Activated CD4-positive, alpha-beta T cell treated with anti-CD3 and anti-CD28 coated beads, Interleukin-10, Interleukin-2, amounts not matched to agents 100 ng/mL and 50 ng/mL, durations not matched to agents 16 hours and 8 hours (primary cell): ENCODE measurements around the gene SLAMF8.
A peak's percentile ranks its signal among the peaks of the same experiment; 100 is the strongest.

ENCODE experiments used
- DNase-seq: peaks from one replicate; pipeline ENCODE4 v3.0.0-alpha.2; 2020

SLAMF8 gene

DNA sequence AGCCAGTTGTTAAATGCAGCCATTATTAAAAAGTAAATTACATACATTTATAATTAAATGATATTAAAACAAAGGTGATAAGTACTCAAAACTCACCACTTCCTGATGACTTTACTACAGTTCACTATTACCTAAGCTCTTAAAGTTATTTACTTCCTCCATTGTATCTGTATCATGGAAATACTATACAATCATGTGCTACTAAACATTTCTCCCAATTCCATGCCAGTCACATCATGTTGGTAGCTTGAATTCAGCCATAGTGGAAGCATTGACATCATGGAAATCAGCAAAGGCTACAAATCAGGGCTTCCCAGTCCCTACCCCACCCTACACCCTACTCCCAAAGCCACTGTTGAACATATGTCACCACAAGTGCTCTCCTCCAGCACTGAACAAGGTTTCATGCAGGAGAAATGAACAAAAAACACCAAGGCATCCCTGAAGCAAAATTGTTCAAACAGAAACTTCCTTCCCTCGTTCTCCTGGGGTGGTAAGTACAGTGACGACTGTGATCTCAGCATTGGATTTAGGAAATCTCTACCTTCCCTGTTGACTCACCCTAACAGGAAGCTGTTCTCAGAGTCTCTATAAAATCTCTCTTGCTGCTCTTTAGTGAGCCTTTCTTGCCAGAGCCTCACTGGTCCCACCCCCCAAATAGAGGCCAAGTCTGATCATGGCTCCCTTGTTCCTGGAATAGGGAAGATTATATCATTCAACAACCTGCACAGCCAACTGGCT, 23.1 kb downstream of the SLAMF8 start:
- DNase-seq, result no peak

DNA sequence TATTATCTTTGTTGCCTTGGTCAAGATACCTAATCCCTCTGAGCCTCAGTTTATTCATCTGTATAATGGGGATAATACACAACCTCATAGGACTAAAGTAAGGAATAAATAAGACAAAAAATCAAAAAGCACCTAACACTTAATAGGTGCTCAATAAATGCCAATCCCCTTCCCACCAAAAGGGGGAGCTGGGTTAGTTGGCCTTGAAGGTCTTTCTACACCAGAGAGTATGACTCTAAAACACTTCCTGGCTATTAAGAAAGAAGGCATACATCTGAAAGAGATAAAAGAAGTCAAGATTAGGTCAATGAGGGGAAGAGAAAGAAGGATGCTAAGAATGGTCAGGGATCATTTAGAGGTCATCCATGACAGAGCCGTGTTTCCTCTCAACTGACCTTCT, 24.7 kb downstream of the SLAMF8 start:
- peak; percentile 18 for DNase-seq

DNA sequence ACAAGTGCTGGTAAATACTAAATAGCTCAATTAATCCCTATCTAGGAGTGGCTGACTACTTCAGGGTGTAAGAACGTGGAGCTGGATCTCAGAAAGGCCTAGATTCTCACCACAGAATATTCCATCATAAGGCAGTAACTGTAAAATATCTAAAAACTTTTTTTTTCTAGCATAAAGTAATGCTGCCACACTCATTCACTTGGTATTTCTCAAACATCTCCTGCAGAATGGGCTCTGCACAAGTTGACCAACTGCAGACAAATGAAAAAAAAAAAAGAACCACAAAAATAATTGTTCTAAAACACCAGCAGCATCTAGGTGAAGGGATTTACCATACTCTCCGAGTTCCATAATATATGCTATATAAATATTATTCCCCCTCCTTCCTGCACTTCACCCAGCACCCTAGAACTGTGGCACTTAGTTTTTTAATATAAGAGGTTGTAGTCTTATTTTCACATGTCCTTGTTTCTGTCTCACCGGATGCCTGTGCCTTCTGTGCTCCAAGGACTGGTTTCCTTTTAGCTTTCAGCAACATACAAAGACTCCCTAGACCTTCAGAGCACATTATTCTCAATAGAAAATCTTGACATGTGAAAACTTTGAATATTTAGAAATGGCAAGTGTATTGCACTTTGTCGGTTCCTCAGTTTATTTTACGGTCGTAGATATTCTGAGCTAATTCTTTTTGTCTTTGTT, 26.9 kb downstream of the SLAMF8 start:
- DNase-seq, result no peak

DNA sequence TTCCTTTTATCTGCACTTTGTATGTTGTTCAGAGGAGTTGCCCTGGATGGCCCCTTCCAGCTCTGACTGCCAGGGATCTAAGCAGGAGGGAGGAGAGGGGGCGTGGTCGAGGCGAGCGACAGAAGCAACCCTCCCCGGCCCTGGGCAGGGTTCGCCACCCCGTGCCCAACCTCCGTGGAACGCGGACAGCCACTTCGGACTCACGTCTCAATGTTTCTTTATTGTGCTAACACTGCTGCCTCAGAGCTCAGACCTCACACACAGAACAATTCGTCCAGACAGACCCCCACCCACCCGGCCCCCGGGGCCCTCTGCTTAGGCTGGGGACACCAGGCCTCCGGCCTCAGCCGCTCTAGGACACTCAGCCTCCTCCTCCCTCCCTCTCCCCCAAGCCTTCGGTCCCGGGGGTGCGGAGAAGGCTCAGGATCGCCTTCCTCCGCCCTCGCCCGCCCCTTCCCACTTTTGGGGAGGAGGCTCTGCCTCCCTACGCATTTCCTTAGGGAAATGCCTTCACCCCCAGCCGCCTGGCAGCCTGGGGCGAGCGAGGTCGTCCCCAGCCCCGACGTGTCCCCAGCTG, 27.5 kb downstream of the SLAMF8 start:
- DNase-seq, result no peak

DNA sequence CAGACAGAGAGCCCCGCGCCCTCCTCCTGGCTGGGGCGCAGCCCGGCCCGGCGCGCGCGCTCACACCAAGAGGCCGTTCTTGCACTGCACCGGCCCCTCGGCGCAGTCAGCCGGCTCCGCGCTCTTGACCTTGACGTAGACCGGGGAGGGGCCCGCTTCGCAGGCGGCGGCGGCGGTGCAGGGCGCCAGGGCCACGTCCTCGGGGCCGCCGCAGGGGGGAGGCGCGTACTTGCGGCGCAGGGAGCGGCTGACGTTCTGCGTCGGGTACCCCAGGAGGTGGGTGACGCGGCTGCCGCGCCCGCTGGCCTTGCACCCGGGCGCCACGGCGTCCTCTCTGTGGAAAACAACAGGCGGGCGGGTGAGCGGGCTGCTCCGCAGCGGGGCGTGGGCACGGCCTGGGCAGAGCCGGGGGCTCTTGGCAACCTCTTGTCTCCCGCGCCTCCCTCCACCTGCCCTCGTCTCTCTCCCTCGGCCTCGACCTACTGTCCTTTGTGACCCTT, 28.1 kb downstream of the SLAMF8 start:
- DNase-seq, result peak; percentile 83

DNA sequence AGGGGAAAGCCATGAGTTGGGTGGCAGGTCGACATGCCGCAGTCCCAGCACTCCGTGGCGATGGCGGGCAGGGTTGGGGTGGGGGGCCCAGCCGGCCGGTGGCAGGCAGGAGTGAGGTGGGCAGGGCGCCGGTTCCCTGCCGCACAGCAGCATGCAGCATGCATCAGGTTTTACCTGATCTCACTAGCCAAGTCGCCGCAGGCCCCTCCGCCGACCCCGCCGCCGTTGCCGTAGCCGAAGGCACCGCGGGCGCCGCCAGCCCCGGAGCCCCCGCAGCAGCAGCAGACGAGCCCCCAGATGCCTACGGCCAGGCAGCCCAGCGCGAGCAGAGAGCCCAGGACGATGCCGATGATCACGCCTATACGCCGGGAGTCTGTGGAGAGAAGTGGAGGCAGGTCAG, 29.0 kb downstream of the SLAMF8 start:
- no peak for DNase-seq

DNA sequence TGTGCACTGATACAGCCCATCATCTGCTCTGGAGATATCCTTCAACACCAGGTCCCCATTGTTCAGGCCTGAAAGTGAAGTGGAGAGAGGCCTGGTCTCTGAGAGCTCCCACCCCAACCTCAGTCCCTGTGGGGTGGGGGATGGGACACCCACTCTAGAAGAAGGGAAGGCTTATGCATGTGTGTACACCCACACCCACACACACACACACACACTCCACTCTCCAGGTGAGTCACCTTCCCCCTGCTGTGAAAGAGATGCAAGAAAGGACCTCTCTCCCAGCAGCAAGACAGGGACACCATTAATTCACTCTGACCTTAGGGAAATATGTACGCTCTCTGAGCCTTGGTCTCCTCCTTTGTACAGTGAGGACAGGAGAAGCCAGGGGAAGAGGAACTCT, 29.9 kb downstream of the SLAMF8 start:
- no peak for DNase-seq

DNA sequence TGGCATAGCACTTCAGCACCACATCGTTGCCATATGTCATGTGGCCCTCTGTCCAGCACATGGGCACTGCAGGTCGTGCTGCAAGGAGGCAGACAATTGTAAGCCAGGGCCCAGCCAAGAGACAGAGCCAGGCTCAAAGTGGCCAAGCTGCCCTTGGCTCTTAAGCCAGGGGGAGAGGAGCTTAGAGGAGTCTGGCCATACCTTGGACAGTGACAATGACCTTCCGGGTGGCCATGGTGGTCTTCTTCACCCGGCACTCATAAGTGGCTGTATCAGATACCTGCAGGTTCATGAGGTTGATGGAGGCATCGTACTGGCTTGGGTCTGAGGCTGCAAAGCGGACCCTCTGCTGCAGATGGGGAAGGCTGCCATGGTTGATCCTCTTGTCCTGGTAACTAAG, 31.2 kb downstream of the SLAMF8 start:
- DNase-seq, result no peak

DNA sequence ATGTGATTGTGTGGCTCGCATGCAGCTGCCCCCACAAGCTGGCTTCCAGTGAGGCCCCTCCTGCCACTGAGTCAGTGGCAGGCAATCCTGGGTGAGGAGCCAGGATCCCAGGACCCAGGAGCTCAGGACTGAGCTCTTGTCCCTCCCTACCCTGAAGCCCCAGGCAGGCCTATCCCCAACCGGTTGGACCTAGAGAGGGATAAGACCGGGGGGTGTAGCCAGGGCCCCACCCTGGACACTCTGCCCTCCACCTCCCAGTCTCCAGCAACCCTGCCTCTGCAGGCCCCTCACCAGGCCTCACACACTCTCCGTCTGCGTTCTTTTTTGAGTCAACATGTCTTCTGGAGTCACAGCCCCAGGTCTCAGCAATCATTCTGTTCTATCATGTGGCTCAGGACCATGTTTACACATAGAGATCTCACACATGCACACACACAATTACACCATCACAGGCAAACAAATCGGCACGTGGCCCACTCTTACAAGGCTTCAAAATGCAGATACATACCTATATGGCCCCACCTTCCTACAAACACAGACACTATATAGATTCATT, 33.2 kb downstream of the SLAMF8 start:
- no peak for DNase-seq

DNA sequence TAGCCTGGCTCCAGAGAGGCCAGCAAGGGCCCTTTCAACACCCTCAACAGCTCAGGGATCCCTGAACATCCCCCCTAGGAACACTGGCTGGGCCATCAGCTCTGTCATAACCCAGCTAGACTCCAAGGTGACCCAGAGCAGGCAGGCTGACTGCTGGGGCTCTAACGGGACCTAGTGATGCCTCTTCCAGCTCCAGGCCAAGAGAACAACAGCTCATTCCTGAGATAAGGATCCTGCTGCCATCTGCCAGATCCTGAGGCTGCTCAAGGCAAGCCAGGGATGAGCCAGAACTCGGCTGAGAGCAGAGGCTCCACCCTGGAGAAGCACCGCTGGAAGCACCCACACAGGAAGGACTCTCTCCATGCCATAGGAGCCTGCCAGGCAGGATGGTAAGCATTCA, 33.8 kb downstream of the SLAMF8 start:
- DNase-seq, result no peak

DNA sequence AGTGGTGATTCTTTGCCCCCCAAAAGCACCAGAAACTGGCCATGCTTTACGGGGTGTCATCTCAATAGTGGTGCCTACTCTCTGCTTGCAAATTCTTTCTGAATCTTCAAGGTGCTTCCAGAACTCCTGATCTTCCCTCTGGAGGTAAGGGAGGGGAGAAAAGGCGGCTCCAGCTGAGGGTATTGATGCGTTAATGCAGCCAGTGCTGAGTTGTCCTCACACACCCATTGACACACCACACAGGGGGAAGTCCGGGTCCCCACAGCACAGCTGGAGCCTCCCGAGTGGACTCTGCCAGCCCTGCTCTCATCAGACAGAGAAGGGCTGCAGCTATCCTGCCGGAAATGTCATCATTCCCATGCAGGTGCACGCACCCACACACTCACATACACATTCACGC, 34.5 kb downstream of the SLAMF8 start:
- DNase-seq, result no peak

DNA sequence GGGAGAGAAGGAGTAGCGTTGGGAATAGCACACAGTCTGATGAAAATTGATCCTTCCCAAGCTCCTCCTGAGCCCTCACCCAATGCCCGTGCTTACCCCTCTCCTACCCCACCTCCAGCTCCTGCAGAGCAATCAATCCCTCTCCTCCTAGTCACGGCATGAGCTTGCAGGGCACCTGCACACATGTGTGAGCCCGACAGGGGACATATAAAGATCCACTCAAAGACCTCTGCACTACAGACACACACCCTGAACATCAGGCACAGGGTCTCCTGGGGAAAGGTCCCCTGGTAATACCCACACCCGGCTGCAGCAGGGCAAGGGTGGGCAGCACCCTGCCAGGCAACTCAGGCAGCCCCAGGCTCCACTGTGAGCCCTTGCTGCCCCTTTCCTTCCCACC, 35.4 kb downstream of the SLAMF8 start:
- DNase-seq, result no peak

DNA sequence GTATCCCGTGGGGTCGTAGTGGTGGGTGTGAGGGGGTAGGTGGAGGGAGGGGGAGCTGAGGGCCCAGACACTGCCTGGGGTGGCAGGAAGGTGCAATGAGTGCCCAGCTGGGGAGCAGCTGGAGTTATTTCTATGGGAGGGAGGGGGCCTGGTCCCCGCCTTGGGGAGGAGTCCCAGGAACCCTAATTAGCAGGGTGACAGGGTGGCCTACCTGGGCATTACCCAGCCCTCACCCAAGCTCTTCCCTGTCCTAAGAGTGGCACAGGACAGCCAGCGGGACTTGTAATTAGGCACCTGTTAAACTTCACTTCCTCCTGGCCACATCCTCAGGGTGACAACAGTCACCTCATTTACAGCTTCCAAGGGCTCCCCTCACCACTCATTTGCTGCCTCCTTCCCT, 35.9 kb downstream of the SLAMF8 start, which contains the start of gene VSIG8:
Gene VSIG8 (minus strand): TSS at position 101 of the 400 bp plus-strand sequence. CDS start 136 bp downstream, outside the sequence.
- no peak for DNase-seq

DNA sequence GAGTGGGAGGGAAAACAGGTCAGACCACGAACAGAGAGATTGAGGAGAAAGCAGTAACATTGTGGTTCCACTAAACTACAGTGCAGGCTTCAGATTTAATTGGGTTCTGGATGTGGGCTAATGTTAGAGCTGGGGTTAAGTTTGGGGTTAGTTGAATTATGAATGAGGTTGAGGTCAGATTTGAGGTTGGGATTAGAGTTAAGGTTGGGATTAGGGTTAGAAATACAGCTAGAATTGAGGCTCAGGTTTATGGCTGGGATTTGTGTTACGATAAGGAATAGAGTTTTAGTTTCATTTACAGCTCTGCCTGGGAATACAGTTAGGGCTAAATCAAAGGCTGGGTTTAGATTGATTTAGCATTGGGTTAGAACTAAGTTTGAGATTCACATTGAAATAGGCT, 37.6 kb downstream of the SLAMF8 start:
- no peak for DNase-seq

DNA sequence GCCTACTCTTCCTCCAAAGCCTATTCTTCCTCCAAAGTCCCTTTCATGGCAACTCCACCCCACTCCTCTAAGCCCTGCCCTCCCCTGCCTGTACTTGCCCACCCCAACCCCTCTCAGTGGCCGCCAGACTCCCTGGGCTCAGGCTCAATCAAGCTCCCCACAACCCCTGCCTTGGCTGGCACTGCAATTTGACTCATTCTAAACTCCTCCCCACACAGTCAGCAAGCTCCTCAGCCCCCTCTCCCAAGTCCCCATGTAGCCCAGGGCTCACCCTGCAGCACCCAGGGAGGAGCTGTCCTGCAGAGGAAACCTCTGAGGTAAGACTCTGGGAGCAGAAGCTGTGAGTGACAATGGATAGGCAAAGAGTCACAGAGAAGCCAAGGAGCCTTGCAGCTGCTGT, 39.4 kb downstream of the SLAMF8 start:
- no peak for DNase-seq

DNA sequence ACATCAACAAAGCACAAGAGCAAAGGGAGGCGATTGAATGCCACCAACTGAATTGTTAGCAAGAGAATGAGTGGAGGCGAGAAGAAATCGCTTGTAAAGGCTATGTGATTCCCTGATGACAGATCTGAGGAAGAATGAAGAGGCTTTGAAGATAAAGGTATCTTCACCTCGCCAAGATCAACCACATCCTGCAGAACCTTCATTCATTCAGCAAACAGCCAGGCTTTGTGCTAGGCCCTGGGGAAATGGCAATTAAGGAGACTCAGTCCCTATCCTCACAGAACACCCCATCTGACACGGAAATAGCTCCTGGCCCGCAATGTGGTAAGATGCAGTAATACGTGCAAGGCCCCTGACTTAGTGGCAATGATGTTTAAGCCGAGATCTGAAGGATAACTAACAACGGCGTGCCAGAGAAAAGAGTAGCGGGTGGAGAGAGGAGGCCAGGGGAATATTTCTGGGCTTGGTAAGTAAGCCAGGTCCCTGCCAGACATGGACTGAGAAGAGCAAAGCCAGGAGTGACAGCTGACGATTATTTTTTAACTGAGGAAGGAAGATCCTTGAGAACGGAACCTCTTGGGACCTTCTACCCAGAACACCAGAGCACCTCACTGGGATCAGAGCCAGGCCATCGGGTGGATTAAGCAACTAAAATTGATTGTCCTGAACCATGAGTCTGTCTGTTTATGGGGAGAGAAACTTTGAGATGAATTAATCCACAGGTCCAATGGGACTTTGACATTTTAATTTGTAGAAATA, 40.4 kb downstream of the SLAMF8 start:
- DNase-seq, result no peak

DNA sequence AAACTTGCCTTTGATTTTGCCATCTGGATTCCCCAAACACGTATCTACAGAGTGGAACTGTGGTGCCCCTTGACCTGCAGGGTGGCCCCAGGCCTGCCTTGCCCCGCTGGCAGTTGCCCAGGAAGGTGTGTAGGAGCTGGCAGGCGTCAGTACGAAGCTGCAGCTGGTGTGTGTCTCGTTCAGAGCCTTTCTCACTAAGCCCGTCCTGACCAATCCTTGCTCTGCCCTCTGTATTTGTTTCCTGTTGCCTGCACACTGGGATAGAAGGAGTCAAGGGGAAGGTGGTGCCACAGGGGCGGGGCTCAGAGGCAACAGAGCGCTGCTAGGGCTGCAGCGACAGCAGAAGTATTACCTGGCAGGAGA, 41.0 kb downstream of the SLAMF8 start:
- no peak for DNase-seq

DNA sequence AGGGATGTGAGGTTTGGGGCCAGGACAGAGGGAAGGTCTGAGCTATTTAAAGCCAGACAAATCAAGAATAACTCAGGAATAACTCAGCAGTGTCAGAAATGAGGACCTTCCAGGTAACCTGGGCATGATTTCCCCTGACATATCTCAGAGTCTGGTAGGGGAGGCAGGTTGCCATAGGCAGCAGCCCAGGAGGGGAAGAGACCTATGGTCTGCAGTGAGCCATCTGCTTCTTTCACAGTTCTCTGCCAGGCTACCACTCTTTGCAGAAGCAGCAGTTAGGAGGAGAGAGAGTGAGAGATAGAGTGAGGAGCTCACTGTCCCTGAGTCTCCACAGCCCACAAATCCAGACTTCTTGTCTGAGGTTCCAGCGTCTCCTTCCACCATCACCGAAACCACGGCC, 42.1 kb downstream of the SLAMF8 start:
- no peak for DNase-seq

DNA sequence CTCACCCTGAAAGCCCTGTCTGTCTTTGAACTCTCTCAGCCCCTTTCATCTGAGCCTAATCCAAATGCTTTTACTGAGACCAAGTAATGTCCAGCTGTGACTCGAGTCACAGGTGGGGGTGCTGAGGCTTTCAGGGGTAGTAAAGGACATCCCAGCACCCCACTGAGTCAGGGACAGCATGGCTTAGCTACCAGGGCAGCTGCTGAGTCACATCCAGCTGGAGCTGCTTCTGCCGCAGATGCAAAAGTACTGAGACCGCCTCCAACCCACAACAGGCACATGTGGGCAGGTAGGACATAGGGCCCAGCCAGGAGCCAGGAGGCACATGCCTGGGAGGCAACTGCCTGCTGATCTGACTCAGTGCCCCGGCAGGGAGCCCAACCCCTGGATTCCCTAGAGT, 42.5 kb downstream of the SLAMF8 start:
- peak; percentile 35 for DNase-seq

DNA sequence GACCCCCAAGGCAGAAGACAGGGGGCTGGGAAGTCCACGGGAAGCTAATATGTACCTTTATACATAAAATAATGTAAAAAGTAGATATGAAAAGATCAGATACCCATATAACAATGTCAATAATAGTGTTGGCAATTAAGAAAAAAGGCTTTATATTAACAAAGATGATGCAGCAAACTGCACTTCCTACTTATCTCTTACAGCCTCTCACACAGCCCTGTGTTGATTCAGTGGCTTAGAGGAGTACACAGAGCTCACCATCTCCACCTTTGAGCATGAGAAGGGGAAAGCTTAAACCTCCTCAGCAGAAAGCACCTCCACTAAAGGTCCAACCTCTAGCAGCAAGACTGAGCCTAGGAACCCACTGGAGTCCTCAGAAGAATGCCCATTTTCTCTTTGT, 42.9 kb downstream of the SLAMF8 start:
- DNase-seq, result no peak

DNA sequence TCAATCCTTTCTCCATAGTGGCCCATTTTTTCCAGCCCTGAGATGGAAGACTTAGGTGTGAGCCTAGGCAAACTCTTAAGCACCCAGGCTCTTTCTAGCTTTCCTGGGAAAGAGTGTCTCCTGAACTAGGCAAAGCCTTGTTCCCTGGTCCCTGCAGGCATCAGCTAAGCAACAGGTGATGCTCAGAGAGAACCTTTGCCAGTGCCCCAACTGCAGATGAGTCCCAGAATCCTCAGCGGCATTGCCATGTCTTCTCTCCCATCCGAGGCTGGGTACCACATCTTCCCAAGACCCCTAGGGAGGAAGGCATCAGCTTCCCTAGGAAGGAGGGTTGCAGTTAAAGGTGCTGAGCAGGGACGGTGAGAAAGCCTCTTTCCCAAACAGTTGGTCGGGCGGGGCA, 44.0 kb downstream of the SLAMF8 start:
- DNase-seq, result no peak

DNA sequence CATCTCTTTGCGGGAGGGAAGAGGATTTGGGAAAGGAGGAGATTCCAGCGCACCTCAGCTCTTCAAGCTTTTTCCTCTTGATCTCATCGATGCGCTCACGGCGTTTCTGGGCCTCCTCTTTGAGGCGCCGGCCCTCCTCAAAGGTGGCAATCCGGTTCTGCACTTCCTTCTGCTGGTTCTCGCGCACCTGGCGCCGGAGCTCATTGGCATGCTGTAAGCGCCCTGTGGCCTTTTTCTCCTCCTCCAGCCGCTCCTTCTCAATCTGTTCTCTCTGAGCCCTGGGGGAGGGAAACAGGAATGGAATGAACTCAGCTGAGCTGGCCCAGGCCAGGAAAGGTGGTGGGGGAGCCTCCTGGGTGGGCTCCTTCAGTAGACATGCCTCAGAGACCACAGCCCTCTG, 46.2 kb downstream of the SLAMF8 start:
- no peak for DNase-seq

DNA sequence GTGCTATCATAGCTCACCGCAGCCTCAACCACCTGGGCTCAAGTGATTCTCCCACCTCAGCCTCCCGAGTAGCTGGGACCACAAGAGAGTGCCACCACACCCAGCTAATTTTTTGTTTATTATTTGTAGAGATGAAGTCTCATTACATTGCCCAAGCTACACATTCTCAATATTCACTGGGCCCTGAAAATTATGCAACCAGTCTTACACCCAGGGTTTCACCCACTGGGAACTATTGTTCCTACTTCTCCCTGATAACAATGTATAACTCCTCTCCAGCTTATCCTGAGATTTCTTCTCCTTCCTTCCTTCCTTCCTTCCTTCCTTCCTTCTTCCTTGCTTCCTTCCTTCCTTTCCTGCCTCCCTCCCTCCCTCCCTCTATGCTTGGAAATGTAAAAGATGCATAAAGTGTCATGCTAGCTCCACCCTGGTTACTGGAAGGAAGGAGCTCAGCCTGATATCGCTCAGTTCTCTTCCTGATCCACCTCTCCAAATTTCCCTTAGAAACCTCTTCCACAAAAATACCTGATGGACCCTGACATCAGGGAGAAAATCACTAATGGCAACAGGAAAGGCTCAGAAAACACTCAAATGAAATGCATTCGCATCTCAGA, 47.0 kb downstream of the SLAMF8 start:
- no peak for DNase-seq
